Ascending aorta (tissue), 2 donors: ENCODE measurements around the gene KLC1. TPM values are rescaled to one million over a fixed set of nuclear protein-coding genes. Genes with fewer than 3 reads are reported as not detected.
A peak's percentile ranks its signal among the peaks of the same experiment; 100 is the strongest.

Source experiments
- DNase-seq, 2 donors: peaks; one replicate each; pipeline ENCODE4 v3.0.0-alpha.2; 2019; ENCODE audit warnings: low spot score in 2 of 2
- H3K27ac ChIP-seq, 2 donors: fragments of 200-600 bp; sonication (generic); one replicate each; pipeline ENCODE4 v1.5.1; 2016 to 2017; ENCODE audit warnings: mild to moderate bottlenecking in 1 of 2
- H3K27me3 ChIP-seq: fragments of 200-600 bp; sonication (generic); one replicate; pipeline ENCODE4 v1.5.1; 2017
- H3K36me3 ChIP-seq, 2 donors: fragments of 200-600 bp; sonication (generic); one replicate each; pipeline ENCODE4 v1.5.1; 2016
- H3K4me1 ChIP-seq, 2 donors: fragments of 200-600 bp; sonication (generic); one replicate each; pipeline ENCODE4 v1.5.1; 2016 to 2017; ENCODE audit warnings: mild to moderate bottlenecking in 1 of 2
- H3K4me3 ChIP-seq, 2 donors: fragments of 200-600 bp; sonication (generic); one replicate each; pipeline ENCODE4 v1.5.1; 2016 to 2017; ENCODE audit warnings: mild to moderate bottlenecking in 1 of 2
- H3K9me3 ChIP-seq, 2 donors: fragments of 200-600 bp; sonication (generic); one replicate each; pipeline ENCODE4 v1.5.1; 2016
- intact Hi-C: fragments of 100-400 bp; cut with DNase I; formaldehyde crosslinking; loops from one replicate; pipeline ENCODE4 v1.15.1; 2023
- total RNA-seq: library from RNA; depleted of rRNA; stranded (reverse); fragments of >200 nt; gene quantifications from one replicate; pipeline ENCODE4 v1.1.0, GENCODE V29; 2016
- TF ChIP-seq, protein P1 (sequence below), 3 experiments: fragments of 200-600 bp in 2 of 3; fragments of 450-650 bp in 1 of 3; sonication (generic) in 2 of 3; IDR thresholded peaks; one replicate each; pipeline ENCODE4 v1.5.1; 2016 to 2019; ENCODE audit warnings: antibody characterized with exemption in 3 of 3, mild to moderate bottlenecking in 1 of 3, moderate library complexity in 1 of 3

The KLC1 gene
- total RNA-seq, 1 donor from 2014 or later = 302 TPM

DNA sequence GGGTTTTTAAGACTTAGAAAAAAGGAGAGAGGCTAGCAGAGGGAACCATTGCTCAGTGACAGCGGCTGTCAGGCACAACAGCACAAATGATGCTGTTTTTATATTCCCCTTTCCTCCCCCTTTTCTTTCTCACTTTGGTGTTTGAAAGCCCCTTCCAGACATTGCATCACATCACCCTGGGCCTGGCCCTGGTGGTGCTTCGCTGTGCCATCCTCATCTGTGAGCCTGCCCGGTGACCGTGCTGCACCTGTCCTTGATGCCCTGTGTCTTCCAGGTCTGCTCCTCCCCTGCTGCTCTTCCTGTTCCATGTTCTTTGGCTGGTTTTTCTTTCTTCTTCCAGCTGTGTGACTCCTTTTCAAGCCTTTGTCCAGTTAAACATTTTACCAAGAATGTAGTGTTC is 24.8 kb downstream of the KLC1 start:
- H3K4me3 ChIP-seq = peak overlapping the region in 1 of 2 donors; percentile 24
- peaks cover 15 to 30% of the 10 kb centered on the region in 2 donors for H3K4me1 ChIP-seq
- DNase-seq = no peak
- TF ChIP-seq, protein P1, sequence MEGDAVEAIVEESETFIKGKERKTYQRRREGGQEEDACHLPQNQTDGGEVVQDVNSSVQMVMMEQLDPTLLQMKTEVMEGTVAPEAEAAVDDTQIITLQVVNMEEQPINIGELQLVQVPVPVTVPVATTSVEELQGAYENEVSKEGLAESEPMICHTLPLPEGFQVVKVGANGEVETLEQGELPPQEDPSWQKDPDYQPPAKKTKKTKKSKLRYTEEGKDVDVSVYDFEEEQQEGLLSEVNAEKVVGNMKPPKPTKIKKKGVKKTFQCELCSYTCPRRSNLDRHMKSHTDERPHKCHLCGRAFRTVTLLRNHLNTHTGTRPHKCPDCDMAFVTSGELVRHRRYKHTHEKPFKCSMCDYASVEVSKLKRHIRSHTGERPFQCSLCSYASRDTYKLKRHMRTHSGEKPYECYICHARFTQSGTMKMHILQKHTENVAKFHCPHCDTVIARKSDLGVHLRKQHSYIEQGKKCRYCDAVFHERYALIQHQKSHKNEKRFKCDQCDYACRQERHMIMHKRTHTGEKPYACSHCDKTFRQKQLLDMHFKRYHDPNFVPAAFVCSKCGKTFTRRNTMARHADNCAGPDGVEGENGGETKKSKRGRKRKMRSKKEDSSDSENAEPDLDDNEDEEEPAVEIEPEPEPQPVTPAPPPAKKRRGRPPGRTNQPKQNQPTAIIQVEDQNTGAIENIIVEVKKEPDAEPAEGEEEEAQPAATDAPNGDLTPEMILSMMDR (IDR thresholded peaks at IDR 0.05) = no peak
- intact Hi-C loops = no loop called here
- H3K9me3 ChIP-seq = no peaks in the 10 kb centered on the region
- peak overlapping the region; percentile 51 to 71 for H3K27ac ChIP-seq
- peaks cover 31 to 42% of the 10 kb centered on the region in 2 donors for H3K36me3 ChIP-seq
- no peaks in the 10 kb centered on the region for H3K27me3 ChIP-seq

DNA sequence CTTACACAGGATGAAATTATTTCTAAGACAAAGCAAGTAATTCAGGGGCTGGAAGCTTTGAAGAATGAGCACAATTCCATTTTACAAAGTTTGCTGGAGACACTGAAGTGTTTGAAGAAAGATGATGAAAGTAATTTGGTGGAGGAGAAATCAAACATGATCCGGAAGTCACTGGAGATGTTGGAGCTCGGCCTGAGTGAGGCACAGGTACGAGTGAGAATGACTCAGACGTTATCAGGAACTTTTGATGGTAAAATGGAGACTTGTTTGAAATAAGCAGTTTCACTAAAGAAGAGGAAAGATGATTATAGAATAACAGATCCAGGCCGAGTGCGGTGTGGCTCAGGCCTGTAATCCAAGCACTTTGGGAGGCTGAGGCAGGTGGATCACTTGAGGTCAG is 25.6 kb downstream of the KLC1 start:
- Histone ChIP-seq H3K36me3 (peaks cover 39 to 50% of the 10 kb centered on the region in 2 donors), H3K27ac (peak overlapping the region in 1 of 2 donors; percentile 11), H3K4me1 (peaks cover 15 to 30% of the 10 kb centered on the region in 2 donors), H3K9me3 (no peaks in the 10 kb centered on the region), H3K27me3 (no peaks in the 10 kb centered on the region), H3K4me3 (no peak overlapping the region)
- TF ChIP-seq, protein P1 (IDR thresholded peaks at IDR 0.05) = no peak
- intact Hi-C loops = no loop called here
- DNase-seq = no peak

DNA sequence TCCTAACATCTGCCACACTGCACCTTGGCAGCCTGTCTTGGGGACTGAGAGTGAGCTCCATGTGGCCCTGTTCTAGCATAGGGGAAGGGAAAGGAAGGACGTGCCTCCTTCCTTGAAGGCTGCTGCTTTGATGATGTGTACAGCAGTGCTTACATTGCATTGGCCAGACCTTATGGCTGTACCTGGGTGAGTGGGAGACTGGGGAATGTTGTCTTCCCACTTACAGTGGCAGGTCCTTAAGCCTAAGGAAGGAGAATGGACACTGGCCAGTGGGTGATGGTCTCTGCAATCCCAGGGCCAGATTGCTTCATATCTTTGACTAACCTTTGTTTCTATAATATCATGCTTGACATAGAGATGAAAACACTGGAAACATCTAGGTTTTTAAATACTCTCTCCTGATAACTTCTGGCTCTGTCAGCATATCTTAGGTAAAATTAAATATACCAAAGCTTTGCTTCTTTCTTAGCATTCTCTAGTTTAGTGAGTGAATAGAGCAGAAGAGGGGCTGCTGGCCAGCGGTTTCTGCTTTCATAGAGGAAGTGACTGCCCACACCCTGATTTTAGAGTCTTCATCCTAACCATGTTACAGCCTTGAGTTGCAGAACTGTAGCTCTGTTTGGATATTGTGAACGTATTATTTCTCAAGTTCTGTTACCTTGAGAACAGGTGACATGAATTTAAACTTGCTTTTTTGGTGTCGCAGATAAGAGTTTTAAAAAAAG is 27.2 kb downstream of the KLC1 start:
- no peak overlapping the region for H3K4me3 ChIP-seq
- H3K36me3 ChIP-seq = peaks cover 54 to 66% of the 10 kb centered on the region in 2 donors
- intact Hi-C loops = no loop called here
- H3K4me1 ChIP-seq = peaks cover 15 to 30% of the 10 kb centered on the region in 2 donors
- TF ChIP-seq, protein P1 (IDR thresholded peaks at IDR 0.05) = no peak
- H3K27ac ChIP-seq = peak overlapping the region in 1 of 2 donors; percentile 31
- no peak for DNase-seq
- no peaks in the 10 kb centered on the region for H3K27me3 ChIP-seq
- no peaks in the 10 kb centered on the region for H3K9me3 ChIP-seq

DNA sequence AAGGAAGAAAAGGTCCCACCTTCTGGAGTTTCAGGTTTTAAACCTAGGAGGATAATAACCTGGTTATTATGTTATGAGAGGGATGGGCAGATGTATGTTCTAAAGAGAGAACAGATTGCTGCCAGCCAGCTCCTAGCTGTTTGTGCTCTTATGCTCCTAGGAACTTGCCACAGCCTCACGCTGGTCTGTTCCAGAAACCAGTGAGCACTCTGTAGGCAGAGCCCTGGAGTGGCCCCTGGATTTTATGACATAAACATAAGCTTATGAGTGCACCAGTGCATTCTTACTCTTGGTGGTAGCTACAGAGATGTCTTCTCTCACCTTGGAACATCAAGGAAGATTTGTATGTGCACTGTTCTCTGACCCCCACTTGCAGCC is 27.7 kb downstream of the KLC1 start:
- no peak for DNase-seq
- no peak overlapping the region for H3K4me3 ChIP-seq
- H3K9me3 ChIP-seq = no peaks in the 10 kb centered on the region
- TF ChIP-seq, protein P1 (IDR thresholded peaks at IDR 0.05) = no peak
- peaks cover 15 to 25% of the 10 kb centered on the region in 2 donors for H3K4me1 ChIP-seq
- intact Hi-C loops = no loop called here
- H3K36me3 ChIP-seq = peaks cover 58 to 71% of the 10 kb centered on the region in 2 donors
- no peaks in the 10 kb centered on the region for H3K27me3 ChIP-seq
- no peak overlapping the region for H3K27ac ChIP-seq

DNA sequence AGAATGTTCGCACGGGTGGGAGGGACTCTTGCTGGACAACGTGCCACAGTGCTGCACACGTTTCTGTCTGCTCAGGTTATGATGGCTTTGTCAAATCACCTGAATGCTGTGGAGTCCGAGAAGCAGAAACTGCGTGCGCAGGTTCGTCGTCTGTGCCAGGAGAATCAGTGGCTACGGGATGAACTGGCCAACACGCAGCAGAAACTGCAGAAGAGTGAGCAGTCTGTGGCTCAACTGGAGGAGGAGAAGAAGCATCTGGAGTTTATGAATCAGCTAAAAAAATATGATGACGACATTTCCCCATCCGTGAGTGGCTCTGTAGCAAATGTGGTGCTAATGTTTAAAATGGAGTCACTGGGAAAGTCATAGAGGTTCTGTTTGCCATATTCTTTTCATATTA is 28.5 kb downstream of the KLC1 start:
- peaks cover 15 to 18% of the 10 kb centered on the region in 2 donors for H3K4me1 ChIP-seq
- H3K9me3 ChIP-seq = no peaks in the 10 kb centered on the region
- H3K4me3 ChIP-seq = no peak overlapping the region
- peak overlapping the region in 1 of 2 donors; percentile 36 for H3K27ac ChIP-seq
- TF ChIP-seq, protein P1 (IDR thresholded peaks at IDR 0.05) = no peak
- no peaks in the 10 kb centered on the region for H3K27me3 ChIP-seq
- DNase-seq = no peak
- intact Hi-C loops = no loop called here
- peaks cover 65 to 79% of the 10 kb centered on the region in 2 donors for H3K36me3 ChIP-seq
